Bronchial epithelial cell (primary cell): ENCODE results near the gene ASIC1. TPM values are rescaled to one million over a fixed set of nuclear protein-coding genes. Genes with fewer than 3 reads are reported as not detected.

Experiments used
- DNase-seq: peaks from one replicate; pipeline ENCODE4 v3.0.0-alpha.2; 2010; ENCODE audit warnings: low read depth
- FAIRE-seq: peaks from 2 replicates; lab custom pipeline; 2011; peaks lifted over from hg19 to GRCh38; lab: Jason Lieb, UNC
- H3K27me3 ChIP-seq: 2 replicates; pipeline ENCODE4 v1.5.1; 2011; ENCODE audit warnings: low read length; ENCODE audit not compliant: control insufficient read depth, insufficient read depth
- H3K36me3 ChIP-seq: 2 replicates; pipeline ENCODE4 v1.5.1; 2011; ENCODE audit warnings: low read length; ENCODE audit not compliant: control insufficient read depth, insufficient read depth
- H3K4me3 ChIP-seq: 2 replicates; pipeline ENCODE4 v1.5.1; 2011; ENCODE audit warnings: mild to moderate bottlenecking, low read depth, low read length, control low read depth
- CTCF ChIP-seq: IDR thresholded peaks from 2 replicates; pipeline ENCODE4 v1.5.1; 2011; ENCODE audit warnings: mild to moderate bottlenecking, moderate library complexity, low read length, control low read depth, inconsistent platforms; ENCODE audit not compliant: insufficient read depth, severe bottlenecking
- total RNA-seq: library from RNA; depleted of rRNA; stranded (reverse); fragments of >200 nt; gene quantifications from 2 replicates; pipeline ENCODE4 v1.2.1, GENCODE V29; 2014

Gene ASIC1
- total RNA-seq, 1 donor from 2014 or later, result 1.3 TPM

DNA sequence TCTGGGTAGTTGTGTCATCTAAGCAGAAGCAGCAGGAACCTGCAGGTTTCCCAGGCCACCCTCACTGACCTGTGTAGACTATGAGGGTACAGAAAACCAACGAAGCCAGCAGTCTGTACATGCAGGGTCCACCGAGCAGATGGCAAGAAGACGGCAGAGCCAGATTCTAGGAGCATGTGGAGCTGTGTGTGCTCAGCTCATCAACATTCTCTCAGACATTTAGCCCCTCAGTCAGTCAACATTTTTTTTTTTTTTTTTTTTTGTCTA, 7.3 kb upstream of the ASIC1 start:
- no peaks in the 10 kb centered on the region for H3K36me3 ChIP-seq

GRCh38 chr12:50050410-50051098, 6.8 kb upstream of the ASIC1 start:
- FAIRE-seq, result no peak
- peaks cover 2% of the 10 kb centered on the region for H3K27me3 ChIP-seq
- H3K4me3 ChIP-seq, result peak overlapping the region; percentile 32
- peak; percentile 33 for DNase-seq
- H3K36me3 ChIP-seq, result no peaks in the 10 kb centered on the region
- TF ChIP-seq CTCF, result no peak

More for the DNA sequence above, 7.3 kb upstream of the ASIC1 start:
- no peak for FAIRE-seq
- no peak for TF ChIP-seq CTCF
- Histone ChIP-seq H3K4me3 (no peak overlapping the region), H3K27me3 (peaks cover 2% of the 10 kb centered on the region)
- DNase-seq, result no peak

DNA sequence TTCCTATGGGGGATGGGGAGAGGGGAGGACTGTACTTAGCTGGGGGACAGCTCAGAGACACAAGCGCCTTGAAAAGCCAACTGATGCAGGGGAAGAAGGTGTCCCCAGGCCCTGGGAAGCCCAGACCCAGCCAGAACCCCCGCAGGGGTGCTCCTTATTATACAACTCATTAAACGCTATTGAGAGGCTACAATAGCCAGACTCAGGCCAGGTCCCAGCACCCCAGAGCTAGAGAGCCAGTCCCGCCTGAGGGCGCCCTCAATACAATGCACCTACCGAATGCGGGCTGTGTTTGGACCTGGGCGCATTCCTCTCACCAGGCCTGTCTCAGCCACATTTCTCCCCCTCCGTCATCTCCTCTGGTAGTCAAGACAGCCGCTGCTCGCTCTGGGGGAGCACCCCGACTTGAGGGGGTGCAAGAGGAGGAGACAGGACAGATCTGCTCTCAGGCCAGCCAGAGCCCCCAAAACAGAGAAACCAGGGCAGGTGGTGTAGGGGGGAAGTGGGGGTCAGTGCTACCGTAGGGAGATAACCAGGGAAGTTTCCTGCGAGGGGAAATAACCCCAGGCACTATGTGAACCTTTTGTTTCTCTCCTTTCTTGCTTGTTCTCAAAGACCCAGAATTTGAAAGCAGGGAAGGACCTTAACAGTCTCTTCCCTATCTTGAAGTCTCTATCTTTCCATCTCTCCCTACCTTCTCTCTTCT, 6.1 kb upstream of the ASIC1 start:
- TF ChIP-seq CTCF, result no peak
- Histone ChIP-seq H3K27me3 (peaks cover 2% of the 10 kb centered on the region), H3K36me3 (no peaks in the 10 kb centered on the region), H3K4me3 (no peak overlapping the region)
- DNase-seq, result no peak
- FAIRE-seq, result no peak

GRCh38 chr12:50052544-50052943, 4.9 kb upstream of the ASIC1 start:
- Histone ChIP-seq H3K27me3 (peaks cover 2% of the 10 kb centered on the region), H3K4me3 (no peak overlapping the region), H3K36me3 (no peaks in the 10 kb centered on the region)
- TF ChIP-seq CTCF, result no peak
- DNase-seq (no peak), FAIRE-seq (no peak)

DNA sequence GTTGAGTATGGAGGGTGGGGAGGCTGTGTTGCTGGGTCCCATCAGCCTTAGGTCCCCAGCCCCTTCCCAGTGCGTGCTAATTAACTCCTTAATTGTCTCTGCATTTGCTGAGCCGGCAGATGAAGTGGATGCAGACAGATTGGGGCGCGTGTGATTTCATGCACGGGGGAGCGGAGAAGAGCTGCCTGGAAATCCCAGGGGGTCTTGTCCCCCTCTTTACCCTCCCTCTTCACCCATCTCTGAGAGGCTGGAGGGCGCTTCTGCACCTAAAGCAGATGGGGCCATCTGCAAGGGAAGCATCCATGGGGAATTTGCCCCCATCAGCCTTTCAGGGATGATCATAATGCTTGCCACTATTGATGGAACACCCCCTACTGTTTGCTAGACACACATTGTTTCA, 4.4 kb upstream of the ASIC1 start:
- peaks cover 2% of the 10 kb centered on the region for H3K27me3 ChIP-seq
- no peak for TF ChIP-seq CTCF
- FAIRE-seq (no peak), DNase-seq (no peak)
- no peak overlapping the region for H3K4me3 ChIP-seq
- no peaks in the 10 kb centered on the region for H3K36me3 ChIP-seq
